Colonic mucosa (tissue), 4 donors: ENCODE data around the gene DYNC1I2. TPM values are rescaled to one million over a fixed set of nuclear protein-coding genes. Genes with fewer than 3 reads are reported as not detected.
"Not testable (repeated sequence)": the region's sequence is repeated elsewhere in the genome, so short reads cannot be mapped to it uniquely, and the experiment has no call there.

Experiments
- DNase-seq: peaks from one replicate; pipeline ENCODE4 v3.0.0-alpha.2; 2020
- H3K27ac ChIP-seq: fragments of 200-600 bp; one replicate; pipeline ENCODE4 v1.8.0; 2021
- H3K27me3 ChIP-seq: fragments of 200-600 bp; one replicate; pipeline ENCODE4 v1.8.0; 2021
- H3K36me3 ChIP-seq: fragments of 200-600 bp; one replicate; pipeline ENCODE4 v1.8.0; 2021
- H3K4me1 ChIP-seq: fragments of 200-600 bp; one replicate; pipeline ENCODE4 v1.8.0; 2021; ENCODE audit warnings: mild to moderate bottlenecking
- H3K4me3 ChIP-seq: fragments of 200-600 bp; one replicate; pipeline ENCODE4 v1.8.0; 2021
- H3K9ac ChIP-seq, 2 donors: one replicate each; pipeline ENCODE4 v1.7.0; 2013; ENCODE audit warnings: control low read depth in 2 of 2, low read depth in 2 of 2, low read length in 2 of 2
- H3K9me3 ChIP-seq: fragments of 200-600 bp; one replicate; pipeline ENCODE4 v1.8.0; 2021
- CTCF ChIP-seq: fragments of 200-600 bp; IDR thresholded peaks from one replicate; pipeline ENCODE4 v1.8.0; 2022; ENCODE audit warnings: antibody characterized with exemption, mild to moderate bottlenecking
- intact Hi-C: fragments of 100-400 bp; cut with DNase I; formaldehyde crosslinking; loops from one replicate; pipeline ENCODE4 v1.14.1; 2022
- total RNA-seq, 2 donors: library from RNA; stranded (reverse); fragmentation: NEBNext Ultra II Directional in 1 of 2; extraction: Animal tissue kit (Norgen Biotek cat#: 25700) in 1 of 2; gene quantifications; one replicate each; pipeline ENCODE4 v1.2.1, GENCODE V29; 2021
- donor health status: healthy.
- donor health status: DM: no; HTN: no; CAD: no.
- donor health status: DM: no; HTN: no; CAD: no.

The DYNC1I2 gene
- total RNA-seq, 2 donors from 2014 or later: 88.3 to 107 TPM

- no peaks in the 10 kb centered on the region for H3K4me1 ChIP-seq
- DNase-seq: no peak
- no peak overlapping the region for H3K27ac ChIP-seq
- H3K9me3 ChIP-seq: no peaks in the 10 kb centered on the region
- no peak overlapping the region for H3K9ac ChIP-seq
- no peaks in the 10 kb centered on the region for H3K36me3 ChIP-seq
- no peak for TF ChIP-seq CTCF
- H3K27me3 ChIP-seq: no peaks in the 10 kb centered on the region
- H3K4me3 ChIP-seq: no peak overlapping the region
- intact Hi-C loops: no loop called here
Observed at GRCh38 chr2:171762879-171763573, 75.8 kb downstream of the DYNC1I2 start.

GRCh38 chr2:171763602-171764001 is 76.3 kb downstream of the DYNC1I2 start:
- H3K9ac ChIP-seq: no peak overlapping the region
- intact Hi-C loops: no loop called here
- H3K4me1 ChIP-seq: no peaks in the 10 kb centered on the region
- no peak for TF ChIP-seq CTCF
- H3K4me3 ChIP-seq: no peak overlapping the region
- DNase-seq: no peak
- no peaks in the 10 kb centered on the region for H3K27me3 ChIP-seq
- H3K9me3 ChIP-seq: no peaks in the 10 kb centered on the region
- no peaks in the 10 kb centered on the region for H3K36me3 ChIP-seq
- no peak overlapping the region for H3K27ac ChIP-seq

GRCh38 chr2:171771463-171771862 is 84.2 kb downstream of the DYNC1I2 start:
- no peaks in the 10 kb centered on the region for H3K36me3 ChIP-seq
- H3K4me3 ChIP-seq: no peak overlapping the region
- TF ChIP-seq CTCF: no peak
- no peaks in the 10 kb centered on the region for H3K9me3 ChIP-seq
- H3K27me3 ChIP-seq: no peaks in the 10 kb centered on the region
- no peaks in the 10 kb centered on the region for H3K4me1 ChIP-seq
- no peak for DNase-seq
- no peak overlapping the region for H3K27ac ChIP-seq
- H3K9ac ChIP-seq: no peak overlapping the region
- intact Hi-C loops: no loop called here

- TF ChIP-seq CTCF: no peak
- no peaks in the 10 kb centered on the region for H3K4me1 ChIP-seq
- H3K9ac ChIP-seq: no peak overlapping the region
- no peak for DNase-seq
- H3K27me3 ChIP-seq: no peaks in the 10 kb centered on the region
- no peaks in the 10 kb centered on the region for H3K36me3 ChIP-seq
- H3K9me3 ChIP-seq: no peaks in the 10 kb centered on the region
- no peak overlapping the region for H3K4me3 ChIP-seq
- no peak overlapping the region for H3K27ac ChIP-seq
- intact Hi-C loops: no loop called here
Observed at GRCh38 chr2:171772373-171772772, 85.1 kb downstream of the DYNC1I2 start.

- H3K9ac ChIP-seq, H3K27me3 ChIP-seq, H3K9me3 ChIP-seq, intact Hi-C loops, H3K4me3 ChIP-seq, H3K27ac ChIP-seq, DNase-seq, H3K36me3 ChIP-seq, H3K4me1 ChIP-seq: not testable (repeated sequence)
Observed at GRCh38 chr2:171774581-171774980, 87.3 kb downstream of the DYNC1I2 start.

GRCh38 chr2:171778515-171778914 is 91.2 kb downstream of the DYNC1I2 start:
- no peak overlapping the region for H3K4me3 ChIP-seq
- intact Hi-C loops: no loop called here
- no peaks in the 10 kb centered on the region for H3K36me3 ChIP-seq
- DNase-seq: no peak
- no peaks in the 10 kb centered on the region for H3K4me1 ChIP-seq
- no peak for TF ChIP-seq CTCF
- no peak overlapping the region for H3K27ac ChIP-seq
- H3K9me3 ChIP-seq: no peaks in the 10 kb centered on the region
- no peaks in the 10 kb centered on the region for H3K27me3 ChIP-seq
- no peak overlapping the region for H3K9ac ChIP-seq
